Activated B cell treated with CpG ODN at 0.5 μM for 24 hours (primary cell): ENCODE results near the gene ZNF486. TPM values are rescaled to one million over a fixed set of nuclear protein-coding genes. Genes with fewer than 3 reads are reported as not detected.
A peak's percentile ranks its signal among the peaks of the same experiment; 100 is the strongest.
"Not testable (repeated sequence)": the region's sequence is repeated elsewhere in the genome, so short reads cannot be mapped to it uniquely, and the experiment has no call there.

Experiments used
- ATAC-seq: fragments of 200-7000 bp; cut with Tn5 transposase; one replicate; pipeline ENCODE4 v1.10.0; 2021; ENCODE audit warnings: low read depth, mild to moderate bottlenecking, moderate library complexity
- CTCF ChIA-PET: fragments of 350-600 bp; sonication (Branson Sonifier 250); formaldehyde crosslinking; loops from one replicate; lab custom pipeline; 2021; ENCODE audit warnings: antibody characterized with exemption; lab: Charles Lee
- POLR2A ChIA-PET: fragments of 350-600 bp; sonication (Branson Sonifier 250); formaldehyde crosslinking; loops from one replicate; lab custom pipeline; 2021; ENCODE audit warnings: antibody characterized with exemption; lab: Charles Lee
- DNase-seq: peaks from one replicate; pipeline ENCODE4 v3.0.0; 2022
- H3K27ac Mint-ChIP-seq: one replicate; pipeline ENCODE4 v1.8.0; 2020; ENCODE audit warnings: mixed read lengths
- H3K27me3 Mint-ChIP-seq: one replicate; pipeline ENCODE4 v1.8.0; 2021; ENCODE audit warnings: mixed read lengths
- H3K36me3 Mint-ChIP-seq: one replicate; pipeline ENCODE4 v1.8.0; 2021; ENCODE audit warnings: low read depth, mixed read lengths
- H3K4me1 Mint-ChIP-seq: one replicate; pipeline ENCODE4 v1.8.0; 2021; ENCODE audit warnings: mixed read lengths
- H3K4me3 Mint-ChIP-seq: one replicate; pipeline ENCODE4 v1.8.0; 2020; ENCODE audit warnings: mild to moderate bottlenecking, mixed read lengths
- H3K9me3 Mint-ChIP-seq: one replicate; pipeline ENCODE4 v1.8.0; 2020; ENCODE audit warnings: mixed read lengths
- CTCF ChIP-seq: fragments of 200-600 bp; IDR thresholded peaks from one replicate; pipeline ENCODE4 v1.8.0; 2022; ENCODE audit warnings: antibody characterized with exemption, mild to moderate bottlenecking
- intact Hi-C: fragments of 100-400 bp; cut with micrococcal nuclease; formaldehyde crosslinking; loops from one replicate; pipeline ENCODE4 v1.15.1; 2024
- total RNA-seq: library from RNA; stranded (reverse); gene quantifications from 2 replicates; pipeline ENCODE4 v1.2.3, GENCODE V29; 2022

The ZNF486 gene
- total RNA-seq, 1 donor from 2014 or later = 16.2 TPM

GRCh38 chr19:20167651-20168122 is 673 bp downstream of the ZNF486 start:
- H3K9me3 Mint-ChIP-seq = peaks cover 5% of the 10 kb centered on the region
- TF ChIP-seq CTCF = no peak
- intact Hi-C loops = loop anchor here (1.0 to 5.0 kb wide), 8 partner anchors 71 to 853 kb away; partner anchors contain the start of genes ATP13A1, ZNF14, ZNF430 and ZNF682
- H3K4me1 Mint-ChIP-seq = peaks cover 53% of the 10 kb centered on the region
- peak overlapping the region; percentile 97 for H3K27ac Mint-ChIP-seq
- peaks cover 38% of the 10 kb centered on the region for H3K36me3 Mint-ChIP-seq
- no peak for ATAC-seq
- ChIA-PET POLR2A (interaction anchor here (0.7 to 3.0 kb wide), 15 partner anchors 10 to 1885 kb away, joined by 3 to 15 read pairs (median 6); partner anchors contain the start of genes ZNF253, ZNF257, ZNF429 and ZNF430), CTCF (interaction anchor here (1.8 kb wide), 1 partner anchor 169 kb away, joined by 12 read pairs; no protein-coding TSS in a partner anchor)
- no peak for DNase-seq
- peak overlapping the region; percentile 99 for H3K4me3 Mint-ChIP-seq
- H3K27me3 Mint-ChIP-seq = no peaks in the 10 kb centered on the region

- no peak overlapping the region for H3K27ac Mint-ChIP-seq
Measured at GRCh38 chr19:20171285-20171684, 4.3 kb downstream of the ZNF486 start.

GRCh38 chr19:20175848-20176247 is 8.8 kb downstream of the ZNF486 start:
- H3K9me3 Mint-ChIP-seq, H3K27ac Mint-ChIP-seq: not testable (repeated sequence)
- peaks cover 62% of the 10 kb centered on the region for H3K36me3 Mint-ChIP-seq

More at GRCh38 chr19:20171285-20171684, 4.3 kb downstream of the ZNF486 start:
- intact Hi-C loops = no loop called here
- ATAC-seq = no peak
- POLR2A ChIA-PET = interaction anchor here (0.8 kb wide), 1 partner anchor 655 kb away, joined by 3 read pairs; the partner anchor contains the start of gene NDUFA13
- Mint-ChIP-seq H3K9me3 (peaks cover 4% of the 10 kb centered on the region), H3K4me3 (no peak overlapping the region), H3K4me1 (peaks cover 35% of the 10 kb centered on the region), H3K27me3 (no peaks in the 10 kb centered on the region), H3K36me3 (peaks cover 52% of the 10 kb centered on the region)
- no peak for TF ChIP-seq CTCF
- CTCF ChIA-PET = no interaction called here
- DNase-seq = no peak

GRCh38 chr19:20179956-20180355 is 12.9 kb downstream of the ZNF486 start:
- DNase-seq, H3K9me3 Mint-ChIP-seq, ATAC-seq, POLR2A ChIA-PET, H3K4me3 Mint-ChIP-seq, CTCF ChIA-PET, H3K27me3 Mint-ChIP-seq, intact Hi-C loops, H3K27ac Mint-ChIP-seq, H3K4me1 Mint-ChIP-seq: not testable (repeated sequence)
- peaks cover 36% of the 10 kb centered on the region for H3K36me3 Mint-ChIP-seq

More at GRCh38 chr19:20175848-20176247, 8.8 kb downstream of the ZNF486 start:
- CTCF ChIA-PET, H3K4me3 Mint-ChIP-seq, H3K27me3 Mint-ChIP-seq, DNase-seq, intact Hi-C loops, POLR2A ChIA-PET, ATAC-seq: not testable (repeated sequence)
- peaks cover 11% of the 10 kb centered on the region for H3K4me1 Mint-ChIP-seq

- H3K9me3 Mint-ChIP-seq = no peaks in the 10 kb centered on the region
- H3K27me3 Mint-ChIP-seq = no peaks in the 10 kb centered on the region
- TF ChIP-seq CTCF = no peak
- intact Hi-C loops = no loop called here
- no peak for DNase-seq
- no peak overlapping the region for H3K27ac Mint-ChIP-seq
- ChIA-PET CTCF (no interaction called here), POLR2A (no interaction called here)
- H3K4me3 Mint-ChIP-seq = no peak overlapping the region
- H3K4me1 Mint-ChIP-seq = peaks cover 3% of the 10 kb centered on the region
- peaks cover 40% of the 10 kb centered on the region for H3K36me3 Mint-ChIP-seq
- no peak for ATAC-seq
Measured at GRCh38 chr19:20182222-20182785, 15.3 kb downstream of the ZNF486 start.

GRCh38 chr19:20186174-20186573 is 19.2 kb downstream of the ZNF486 start:
- Mint-ChIP-seq H3K27me3 (no peaks in the 10 kb centered on the region), H3K36me3 (peaks cover 53% of the 10 kb centered on the region), H3K27ac (no peak overlapping the region), H3K9me3 (peaks cover 4% of the 10 kb centered on the region), H3K4me1 (peaks cover 3% of the 10 kb centered on the region), H3K4me3 (no peak overlapping the region)
- DNase-seq = no peak
- ATAC-seq = no peak
- ChIA-PET POLR2A (interaction anchor here (0.7 kb wide), 1 partner anchor 52 kb away, joined by 3 read pairs; no protein-coding TSS in a partner anchor), CTCF (no interaction called here)
- no peak for TF ChIP-seq CTCF
- intact Hi-C loops = no loop called here
